Activated CD4-positive, alpha-beta T cell treated with anti-CD3 and anti-CD28 coated beads, Interleukin-2, amount 50 U/mL, for 48 hours (primary cell): ENCODE results near the gene PITPNC1.

Source experiments
- DNase-seq, 2 experiments: peaks; one replicate each; pipeline ENCODE4 v3.0.0-alpha.2; 2020

The PITPNC1 gene

DNA sequence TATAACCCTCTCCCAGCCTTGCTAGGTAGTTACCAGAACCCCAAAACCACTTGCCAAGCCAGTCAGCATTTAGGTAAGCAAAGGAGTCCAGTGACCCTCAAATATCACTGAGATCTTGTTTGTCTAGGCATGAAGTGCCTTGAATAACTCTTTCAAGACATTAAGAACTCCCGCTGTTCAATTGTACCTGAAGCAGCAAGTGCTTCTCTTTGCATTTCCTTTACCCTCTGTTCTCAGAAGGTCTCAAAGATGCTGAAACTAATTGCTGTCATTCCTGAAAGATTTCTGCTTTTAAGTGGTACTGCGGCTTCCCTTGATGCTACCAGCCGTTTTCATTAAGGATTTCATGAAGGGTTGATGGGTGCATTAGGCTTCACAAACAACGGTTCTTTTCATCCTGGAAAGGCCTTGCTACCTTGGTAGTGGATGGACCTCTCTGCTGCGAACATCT lies 142.7 kb downstream of the PITPNC1 start:
- no peak for DNase-seq

DNA sequence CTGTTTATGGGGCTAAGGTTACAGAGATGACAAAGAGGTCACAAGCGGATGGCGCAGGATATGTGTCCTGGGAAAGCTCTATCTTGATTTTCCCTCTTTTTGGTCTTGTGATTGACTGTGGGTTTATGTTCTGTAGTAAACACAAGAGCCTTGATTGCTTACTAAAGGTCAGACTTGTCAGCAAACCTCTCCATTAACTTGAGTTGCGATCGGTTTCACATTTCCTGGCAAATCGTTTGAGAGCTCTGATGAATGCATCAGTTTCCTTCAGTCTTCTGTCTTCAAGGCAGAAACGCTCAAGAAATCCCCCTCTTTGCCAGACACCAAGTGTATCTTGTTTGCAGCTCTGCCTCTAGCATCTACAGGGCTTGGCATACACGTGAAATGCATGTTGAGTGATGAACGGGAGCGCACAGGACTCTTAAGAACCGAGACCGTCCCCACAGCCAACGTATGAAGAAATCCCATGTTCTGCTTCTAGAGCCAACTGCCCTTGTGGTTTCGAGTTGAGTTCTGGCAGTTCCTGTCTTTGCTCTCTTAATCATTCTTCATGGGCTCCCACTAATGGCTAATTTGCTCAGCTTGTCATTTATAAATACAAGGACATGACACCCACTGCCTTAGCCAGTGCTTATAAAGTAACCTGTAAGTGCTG lies 143.3 kb downstream of the PITPNC1 start:
- DNase-seq = no peak

GRCh38 chr17:67520916-67521774 lies 144.1 kb downstream of the PITPNC1 start:
- no peak for DNase-seq

GRCh38 chr17:67521775-67522069 lies 144.6 kb downstream of the PITPNC1 start:
- no peak for DNase-seq

- DNase-seq = no peak
These were observed 146.0 kb downstream of the PITPNC1 start for GRCh38 chr17:67523101-67523500.

DNA sequence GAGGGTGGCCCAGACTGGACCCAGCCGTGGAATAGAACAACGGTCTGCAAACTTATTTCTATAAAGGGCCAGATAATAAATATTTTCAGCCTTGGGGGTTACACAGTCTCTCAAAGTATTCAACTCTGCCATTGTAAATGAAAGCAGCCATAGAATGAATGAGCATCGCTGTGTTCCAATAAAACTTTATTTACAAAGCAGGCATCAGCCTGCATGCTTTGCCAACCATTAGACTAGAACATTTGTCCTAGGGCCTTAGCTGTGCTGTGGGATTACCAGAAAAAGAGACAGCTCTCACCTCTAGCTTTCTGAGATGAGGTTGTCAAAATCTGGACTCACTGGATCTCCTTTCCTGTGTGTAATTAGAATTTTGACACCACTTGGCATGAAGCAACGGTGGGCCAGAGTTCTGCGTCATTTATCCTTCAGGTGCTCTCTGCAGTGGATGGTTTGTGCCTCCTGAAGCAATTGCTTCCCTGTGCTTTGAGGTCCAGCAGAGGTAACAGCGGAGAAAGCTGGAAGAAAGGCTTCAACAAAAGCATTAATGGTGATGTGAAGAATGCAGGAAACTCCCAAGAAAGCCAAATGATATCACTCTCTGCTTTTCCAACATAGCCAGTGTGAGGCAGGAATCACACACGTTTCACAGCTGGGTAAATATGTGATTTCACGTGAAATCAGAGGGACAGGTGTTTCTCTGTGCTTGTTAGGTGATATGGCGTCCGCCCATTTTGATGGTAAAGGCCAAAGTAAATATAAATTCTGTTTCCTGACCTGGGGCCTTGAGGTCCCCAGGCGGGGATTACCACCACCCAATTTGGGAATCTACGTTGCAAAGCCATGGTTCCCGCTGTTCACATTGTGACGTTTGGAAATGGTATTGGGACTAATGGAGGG lies 148.4 kb downstream of the PITPNC1 start:
- DNase-seq = no peak

GRCh38 chr17:67526700-67527099 lies 149.6 kb downstream of the PITPNC1 start:
- no peak for DNase-seq

- DNase-seq = no peak
These were observed 151.8 kb downstream of the PITPNC1 start for GRCh38 chr17:67528751-67529436.

GRCh38 chr17:67531291-67531690 lies 154.2 kb downstream of the PITPNC1 start:
- no peak for DNase-seq

DNA sequence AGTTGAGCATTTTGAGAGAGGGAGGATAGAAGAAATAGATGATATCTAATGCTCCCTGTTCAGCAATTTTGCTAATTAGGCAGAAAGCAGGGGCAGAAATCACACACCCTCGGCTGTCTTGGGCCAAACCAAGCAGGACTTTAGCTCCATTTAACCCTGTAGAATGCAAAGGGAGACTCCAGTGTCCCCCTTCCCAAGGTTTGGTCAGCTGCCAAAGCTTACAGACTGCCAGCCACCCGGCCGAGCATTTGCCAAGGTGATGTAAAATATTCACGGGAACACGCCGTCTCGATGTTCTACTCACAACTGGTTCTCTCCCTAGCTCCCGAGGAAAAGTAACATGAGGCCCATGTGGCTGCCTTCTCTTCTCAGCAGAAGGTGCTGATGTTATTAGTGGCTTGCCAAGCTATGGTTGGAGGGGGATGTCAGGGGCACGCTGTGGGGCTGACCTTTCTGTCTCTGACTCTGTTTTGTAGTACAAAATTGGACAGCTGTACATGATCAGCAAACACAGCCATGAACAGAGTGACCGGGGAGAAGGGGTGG lies 155.3 kb downstream of the PITPNC1 start:
- no peak for DNase-seq

DNA sequence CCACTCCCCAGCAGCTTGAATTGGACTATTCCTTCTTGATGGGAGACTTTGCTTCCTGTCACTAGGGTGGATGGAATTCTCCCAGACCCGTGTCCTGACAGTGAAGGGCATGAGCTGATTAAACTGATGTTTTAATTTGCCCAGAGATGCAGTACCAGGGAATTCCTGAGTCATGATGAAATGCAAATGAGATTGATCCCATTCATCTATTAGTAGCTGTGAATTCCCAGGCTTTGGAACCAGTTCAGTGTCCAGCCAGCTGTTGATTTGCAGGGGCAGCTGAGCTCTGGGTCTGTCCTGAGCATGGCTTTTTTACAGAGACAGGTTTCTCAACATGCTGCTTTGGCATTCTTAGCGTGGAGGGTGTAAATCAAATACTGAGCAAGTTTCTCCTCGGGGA lies 157.9 kb downstream of the PITPNC1 start:
- DNase-seq = no peak

- no peak for DNase-seq
These were observed 165.4 kb downstream of the PITPNC1 start for GRCh38 chr17:67542219-67543114.

GRCh38 chr17:67544364-67544955 lies 167.4 kb downstream of the PITPNC1 start:
- no peak for DNase-seq

GRCh38 chr17:67546578-67547527 lies 169.8 kb downstream of the PITPNC1 start:
- no peak for DNase-seq

DNA sequence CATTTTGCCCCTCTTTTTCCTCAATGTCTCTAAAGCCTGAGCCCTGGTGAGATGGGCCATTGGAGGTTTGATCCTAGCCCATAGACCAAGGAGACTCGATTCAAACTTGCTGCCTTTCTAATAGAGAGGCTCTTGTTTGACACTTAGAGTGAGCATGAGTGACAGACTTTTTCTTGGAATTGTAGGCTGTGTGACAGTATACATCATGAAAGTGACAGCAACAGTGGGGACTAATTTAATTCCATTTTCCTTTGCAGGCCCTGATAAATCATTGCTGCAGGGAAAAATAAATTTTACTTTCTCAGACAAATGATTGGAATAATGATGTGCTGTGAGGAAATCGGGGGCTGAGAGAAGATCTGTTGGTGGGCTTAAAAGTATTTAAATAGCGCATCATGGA lies 171.6 kb downstream of the PITPNC1 start:
- DNase-seq = no peak

DNA sequence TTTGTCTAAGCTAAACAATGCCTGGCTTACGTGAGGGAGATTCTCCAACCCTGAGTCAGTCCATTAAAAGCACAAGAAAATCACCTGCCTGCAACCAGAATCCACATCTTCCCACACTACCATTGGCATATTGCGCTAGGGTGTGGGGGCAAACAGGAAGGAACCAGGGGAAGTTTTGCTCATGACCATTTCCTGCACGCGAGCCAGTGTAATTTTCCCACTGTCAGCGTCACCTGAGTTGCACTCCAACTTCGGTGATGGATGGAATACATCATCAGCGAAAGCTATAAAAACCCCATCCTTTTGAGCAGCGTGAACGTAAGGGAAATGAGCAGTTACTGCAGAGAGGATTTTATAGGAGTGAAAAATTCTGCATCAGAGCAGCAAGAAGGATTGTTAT lies 172.7 kb downstream of the PITPNC1 start:
- no peak for DNase-seq

DNA sequence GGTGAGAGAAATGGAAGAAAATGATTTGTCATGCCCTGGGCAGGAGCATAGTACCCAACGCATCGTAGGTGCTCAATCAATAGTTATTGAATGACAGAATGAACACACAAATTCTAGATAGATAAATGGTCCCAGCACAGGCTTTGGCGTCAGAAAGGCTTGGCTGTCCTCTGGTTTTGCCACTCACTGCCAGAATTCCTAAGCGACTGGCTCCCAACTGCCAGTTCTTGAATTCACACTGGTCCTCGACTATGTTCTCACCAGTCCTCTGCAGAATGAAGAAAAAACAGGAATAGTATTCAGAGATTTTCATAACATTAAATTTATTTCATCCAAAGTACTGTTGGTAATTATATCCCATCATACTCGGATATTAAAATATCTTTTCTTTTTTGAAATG lies 177.6 kb downstream of the PITPNC1 start:
- DNase-seq = no peak

DNA sequence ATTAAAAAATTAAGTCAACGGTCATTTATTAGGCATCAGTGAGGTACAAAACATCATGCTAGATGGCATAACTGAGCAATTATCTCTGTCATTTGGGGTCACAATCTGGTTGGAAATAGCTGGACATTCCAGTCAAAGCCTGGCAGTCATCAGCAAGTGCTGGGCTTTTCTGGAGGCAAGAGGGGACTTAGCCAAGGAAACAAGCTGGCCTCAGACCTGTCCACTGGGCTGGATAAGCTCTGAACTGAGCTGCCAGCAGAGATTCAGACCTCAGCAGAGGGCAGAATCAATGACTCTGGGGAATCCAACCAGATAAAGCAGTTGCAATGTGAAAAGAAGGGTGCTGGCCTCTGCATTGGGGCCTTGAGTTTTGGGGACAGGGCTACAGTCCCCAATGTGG lies 178.8 kb downstream of the PITPNC1 start:
- no peak for DNase-seq

DNA sequence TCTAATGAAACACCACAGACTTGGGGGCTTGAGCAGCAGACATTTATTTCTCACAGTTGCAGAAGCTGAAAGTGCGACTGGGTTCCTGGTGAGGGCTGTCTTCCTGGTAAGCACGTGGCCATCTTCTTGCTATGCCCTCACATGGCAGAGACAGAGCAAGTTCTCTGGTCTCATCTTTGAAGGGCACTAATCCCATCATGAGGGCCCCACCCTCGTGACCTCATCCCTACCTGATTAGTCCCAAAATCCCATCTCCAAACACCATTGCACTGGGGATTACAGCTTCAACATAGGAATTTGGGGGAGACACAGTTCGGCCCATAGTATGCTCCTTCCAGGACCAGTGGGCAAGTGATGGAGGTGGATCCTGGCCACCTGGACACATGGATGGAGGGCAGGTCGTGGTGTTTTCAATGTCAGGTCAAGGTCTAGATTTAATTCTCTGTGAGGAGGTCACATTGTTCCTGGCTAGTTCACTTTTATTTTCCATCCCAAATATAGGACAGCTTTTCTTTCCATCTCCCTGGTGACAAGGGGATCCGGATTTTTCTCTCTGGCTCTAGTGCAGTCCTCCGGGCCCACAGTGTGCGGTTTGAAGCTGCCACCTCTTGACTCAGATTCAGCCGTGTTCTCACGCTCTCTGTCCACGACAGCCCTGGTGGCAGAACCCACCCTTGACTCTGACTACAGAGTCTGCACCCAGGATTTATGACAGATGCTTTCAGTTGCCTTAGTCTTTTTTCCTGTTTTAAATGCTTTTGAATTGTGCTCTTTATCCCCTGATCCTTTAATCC lies 180.2 kb downstream of the PITPNC1 start:
- DNase-seq = no peak
